C4-2B (cell line): ENCODE data around the gene CYP2U1.

Experiments used
- CTCF ChIP-seq: fragments of 450-650 bp; conservative IDR thresholded peaks from 2 replicates; pipeline ENCODE4 v1.5.1; 2017; ENCODE audit warnings: mild to moderate bottlenecking
- ZFX ChIP-seq: fragments of 450-650 bp; IDR thresholded peaks from 2 replicates; pipeline ENCODE4 v1.6.1; 2017

- TF ChIP-seq CTCF (no peak), ZFX (no peak)
Measured at GRCh38 chr4:107999932-108000539, 68.7 kb downstream of the CYP2U1 start.
